Stomach (tissue), 9 donors: ENCODE data around the gene TEX2. TPM values are rescaled to one million over a fixed set of nuclear protein-coding genes. Genes with fewer than 3 reads are reported as not detected.

Experiments
- DNase-seq, 2 donors: peaks; one replicate each; pipeline versions ENCODE4 v3.0.0 to v3.0.0-alpha.2; 2013 to 2019
- H3K27ac ChIP-seq, 5 donors: fragments of 200-600 bp in 4 of 5; sonication (generic) in 4 of 5; one replicate each; pipeline ENCODE4 v1.5.1; 2013 to 2019; ENCODE audit warnings: mild to moderate bottlenecking in 1 of 5, moderate library complexity in 1 of 5
- H3K27me3 ChIP-seq, 3 donors: fragments of 200-600 bp; sonication (generic); one replicate each; pipeline ENCODE4 v1.5.1; 2017 to 2019; ENCODE audit warnings: mixed run types in 1 of 3
- H3K36me3 ChIP-seq, 4 donors: fragments of 200-600 bp; sonication (generic); 1 replicate in 3 of 4; 2 replicates in 1 of 4; pipeline ENCODE4 v1.5.1; 2016 to 2019
- H3K4me1 ChIP-seq, 4 donors: fragments of 200-600 bp; sonication (generic); one replicate each; pipeline ENCODE4 v1.5.1; 2016 to 2019
- H3K4me3 ChIP-seq, 4 donors: fragments of 200-600 bp; sonication (generic) in 3 of 4; one replicate each; pipeline ENCODE4 v1.5.1; 2016 to 2019; ENCODE audit warnings: mild to moderate bottlenecking in 1 of 4
- H3K9me3 ChIP-seq, 4 donors: fragments of 200-600 bp; sonication (generic); one replicate each; pipeline ENCODE4 v1.5.1; 2016 to 2019
- CTCF ChIP-seq, 7 experiments: fragments of 450-650 bp in 4 of 7; fragments of 200-600 bp in 3 of 7; sonication (generic) in 3 of 7; IDR thresholded peaks; one replicate each; pipeline ENCODE4 v1.5.1; 2016 to 2019; ENCODE audit warnings: antibody characterized with exemption in 7 of 7, control low read depth in 2 of 7, mild to moderate bottlenecking in 1 of 7
- EP300 ChIP-seq: sonication (generic); formaldehyde crosslinking; IDR thresholded peaks from one replicate; pipeline ENCODE4 v1.6.1; 2017; ENCODE audit warnings: antibody characterized with exemption
- POLR2A ChIP-seq, 4 donors: fragments of 450-650 bp; IDR thresholded peaks; one replicate each; pipeline ENCODE4 v1.6.1; 2016; ENCODE audit warnings: antibody characterized with exemption in 4 of 4, control low read depth in 2 of 4, mild to moderate bottlenecking in 1 of 4, moderate library complexity in 1 of 4
- POLR2AphosphoS5 ChIP-seq, 3 donors: sonication (generic); formaldehyde crosslinking; IDR thresholded peaks; one replicate each; pipeline ENCODE4 v1.6.1; 2016; ENCODE audit warnings: antibody characterized with exemption in 3 of 3
- WGBS, 5 donors: extraction: QIAGEN DNeasy Blood & Tissue Kit in 3 of 5; methylation state at CpG; one replicate each; pipeline versions ENCODE4 v1.1.5 to v1.1.7; 2013 to 2018; 5-methylcytosine and 5-hydroxymethylcytosine counted together
- intact Hi-C: fragments of 100-400 bp; cut with DNase I; formaldehyde crosslinking; loops from one replicate; pipeline ENCODE4 v1.15.1; 2023; ENCODE audit warnings: low total_unique reads
- polyA plus RNA-seq, 3 donors: library from polyadenylated mRNA; stranded (reverse); fragments of 200-250 nt; gene quantifications; one replicate each; pipeline ENCODE4 v1.2.3, GENCODE V29; 2013
- total RNA-seq, 5 donors: library from RNA; depleted of rRNA; stranded (reverse); fragments of >200 nt; gene quantifications; one replicate each; pipeline versions ENCODE4 v1.1.0 to v1.2.3, GENCODE V29; 2014 to 2016
- donor health status: healthy with polysubstance abuse.
- donor health status: Bipolar disorder and iron deficiency.
- donor health status: healthy.

The TEX2 gene
- total and polyA plus RNA-seq, 8 donors, result 5.8 to 50.6 (median 26.1) TPM

GRCh38 chr17:64178011-64178825 lies 84.8 kb downstream of the TEX2 start:
- H3K36me3 ChIP-seq, result peaks cover 0 to 36% (median 26%) of the 10 kb centered on the region in 4 donors
- intact Hi-C loops, result no loop called here
- peak in 1 of 2 donors; percentile 38 for DNase-seq
- no peaks in the 10 kb centered on the region for H3K9me3 ChIP-seq
- no peak overlapping the region for H3K27ac ChIP-seq
- H3K4me3 ChIP-seq, result no peak overlapping the region
- TF ChIP-seq CTCF (IDR thresholded peaks at IDR 0.05), result no peak
- TF ChIP-seq EP300, result no peak
- no peak for TF ChIP-seq POLR2AphosphoS5 (IDR thresholded peaks at IDR 0.05)
- TF ChIP-seq POLR2A (IDR thresholded peaks at IDR 0.05), result no peak
- no peaks in the 10 kb centered on the region for H3K27me3 ChIP-seq
- 45 to 63% (median 61%) methylated on average over 9 of the region's 9 CpGs for WGBS, 5 donors
- H3K4me1 ChIP-seq, result peaks cover 4 to 37% (median 11%) of the 10 kb centered on the region in 4 donors

GRCh38 chr17:64177311-64178010 lies 85.6 kb downstream of the TEX2 start:
- no peaks in the 10 kb centered on the region for H3K27me3 ChIP-seq
- H3K4me1 ChIP-seq, result peaks cover 4 to 37% (median 11%) of the 10 kb centered on the region in 4 donors
- no peak overlapping the region for H3K4me3 ChIP-seq
- no peak for DNase-seq
- peaks cover 0 to 42% (median 28%) of the 10 kb centered on the region in 4 donors for H3K36me3 ChIP-seq
- intact Hi-C loops, result no loop called here
- TF ChIP-seq CTCF (IDR thresholded peaks at IDR 0.05) (no peak), POLR2AphosphoS5 (IDR thresholded peaks at IDR 0.05) (no peak), EP300 (no peak), POLR2A (IDR thresholded peaks at IDR 0.05) (no peak)
- H3K27ac ChIP-seq, result peak overlapping the region in 1 of 5 donors; percentile 19
- 83 to 89% (median 86%) methylated on average over 7 of the region's 7 CpGs for WGBS, 5 donors
- no peaks in the 10 kb centered on the region for H3K9me3 ChIP-seq

GRCh38 chr17:64176556-64176955 lies 86.5 kb downstream of the TEX2 start:
- TF ChIP-seq POLR2A (IDR thresholded peaks at IDR 0.05) (no peak), EP300 (no peak), POLR2AphosphoS5 (IDR thresholded peaks at IDR 0.05) (no peak), CTCF (IDR thresholded peaks at IDR 0.05) (no peak)
- no peak overlapping the region for H3K4me3 ChIP-seq
- H3K36me3 ChIP-seq, result peaks cover 0 to 47% (median 36%) of the 10 kb centered on the region in 4 donors
- no peak for DNase-seq
- H3K27me3 ChIP-seq, result no peaks in the 10 kb centered on the region
- peaks cover 4 to 37% (median 11%) of the 10 kb centered on the region in 4 donors for H3K4me1 ChIP-seq
- peak overlapping the region in 1 of 5 donors; percentile 19 for H3K27ac ChIP-seq
- intact Hi-C loops, result no loop called here
- no peaks in the 10 kb centered on the region for H3K9me3 ChIP-seq

- TF ChIP-seq CTCF (IDR thresholded peaks at IDR 0.05) (no peak), POLR2AphosphoS5 (IDR thresholded peaks at IDR 0.05) (no peak), POLR2A (IDR thresholded peaks at IDR 0.05) (no peak), EP300 (no peak)
- Histone ChIP-seq H3K9me3 (no peaks in the 10 kb centered on the region), H3K4me1 (peaks cover 4 to 33% (median 11%) of the 10 kb centered on the region in 4 donors), H3K36me3 (peaks cover 4 to 63% (median 52%) of the 10 kb centered on the region in 4 donors), H3K27ac (peak overlapping the region in 2 of 5 donors; percentile 48 to 57), H3K27me3 (no peaks in the 10 kb centered on the region), H3K4me3 (no peak overlapping the region)
- DNase-seq, result no peak
- WGBS, 5 donors, result 86 to 92% (median 91%) methylated on average over 7 of the region's 7 CpGs
- intact Hi-C loops, result no loop called here
These were observed 88.2 kb downstream of the TEX2 start for GRCh38 chr17:64174686-64175456.
